Pancreas (tissue), 10 donors: Measurements from ENCODE around the gene ANTXR1. TPM values are rescaled to one million over a fixed set of nuclear protein-coding genes. Genes with fewer than 3 reads are reported as not detected.

Experiments used
- ATAC-seq, 4 donors: fragments of 200-7000 bp; cut with Tn5 transposase; one replicate each; pipeline versions ENCODE4 v1.8.0 to v1.9.1; 2020; ENCODE audit warnings: mild to moderate bottlenecking in 4 of 4, moderate library complexity in 4 of 4
- DNase-seq, 6 donors: peaks; one replicate each; pipeline ENCODE4 v3.0.0-alpha.2; 2020
- FAIRE-seq: peaks from 2 replicates; lab custom pipeline; 2012; peaks lifted over from hg19 to GRCh38; lab: Jason Lieb, UNC
- H3K27ac ChIP-seq, 4 donors: fragments of 200-600 bp; sonication (generic); 1 replicate in 3 of 4; 2 replicates in 1 of 4; pipeline versions ENCODE4 v1.5.0 to v1.8.0; 2020
- H3K27me3 ChIP-seq, 4 donors: fragments of 200-600 bp; one replicate each; pipeline ENCODE4 v1.8.0; 2021
- H3K36me3 ChIP-seq, 3 donors: fragments of 200-600 bp; sonication (generic) in 1 of 3; one replicate each; pipeline versions ENCODE4 v1.5.0 to v1.8.0; 2020 to 2021
- H3K4me1 ChIP-seq, 3 donors: fragments of 200-600 bp; one replicate each; pipeline ENCODE4 v1.8.0; 2021
- H3K4me3 ChIP-seq, 4 donors: fragments of 200-600 bp; sonication (generic) in 2 of 4; one replicate each; pipeline versions ENCODE4 v1.5.0 to v1.8.0; 2020 to 2021
- H3K9me3 ChIP-seq, 4 donors: fragments of 200-600 bp; one replicate each; pipeline ENCODE4 v1.8.0; 2021
- CTCF ChIP-seq, 4 donors: fragments of 200-600 bp; sonication (generic) in 3 of 4; IDR thresholded peaks; one replicate each; pipeline versions ENCODE4 v1.5.0 to v1.8.0; 2021; ENCODE audit warnings: antibody characterized with exemption in 4 of 4
- WGBS, 2 donors: extraction: QIAGEN DNeasy Blood & Tissue Kit; methylation state at CpG; one replicate each; pipeline ENCODE4 v1.1.7; 2013; 5-methylcytosine and 5-hydroxymethylcytosine counted together
- intact Hi-C, 3 donors: fragments of 100-400 bp; cut with DNase I; formaldehyde crosslinking; loops; one replicate each; pipeline versions ENCODE4 v1.11.1 to v1.14.2; 2022
- polyA plus RNA-seq, 2 donors: library from polyadenylated mRNA; stranded (reverse); fragments of 200-250 nt; gene quantifications; one replicate each; pipeline ENCODE4 v1.2.3, GENCODE V29; 2013
- total RNA-seq, 6 donors: library from RNA; stranded (reverse); fragmentation: NEBNext Ultra II Directional in 4 of 6; extraction: Animal tissue kit (Norgen Biotek cat#: 25700) in 4 of 6; gene quantifications; one replicate each; pipeline versions ENCODE4 v1.2.1 to v1.2.4, GENCODE V29; 2021 to 2023
- donor health status: healthy with polysubstance abuse.
- donor health status: DM: no; HTN: no; CAD: no; lungs with moderate emphysema.
- donor health status: DM: no; HTN: no; CAD: no.
- donor health status: control.
- donor health status: control.
- donor health status: Bipolar disorder and iron deficiency.
- donor health status: DM: yes; HTN: yes; CAD: no.
- donor health status: DM: no; HTN: no; CAD: no.
- donor health status: DM: no; HTN: no; CAD: no.
- donor health status: DM: yes; HTN: yes; CAD: no.

The ANTXR1 gene
- total and polyA plus RNA-seq, 8 donors = 1.7 to 23.4 (median 2.5) TPM

- Histone ChIP-seq H3K9me3 (no peaks in the 10 kb centered on the region), H3K27ac (no peak overlapping the region), H3K4me1 (no peaks in the 10 kb centered on the region), H3K4me3 (no peak overlapping the region), H3K36me3 (no peaks in the 10 kb centered on the region), H3K27me3 (no peaks in the 10 kb centered on the region)
- ATAC-seq (no peak), FAIRE-seq (no peak), DNase-seq (no peak)
- intact Hi-C loops = no loop called here
- TF ChIP-seq CTCF (IDR thresholded peaks at IDR 0.05) = no peak
- 67 to 72% methylated on average over 6 of the region's 6 CpGs for WGBS, 2 donors
These were observed 19.4 kb downstream of the ANTXR1 start for GRCh38 chr2:69032336-69032735.

DNA sequence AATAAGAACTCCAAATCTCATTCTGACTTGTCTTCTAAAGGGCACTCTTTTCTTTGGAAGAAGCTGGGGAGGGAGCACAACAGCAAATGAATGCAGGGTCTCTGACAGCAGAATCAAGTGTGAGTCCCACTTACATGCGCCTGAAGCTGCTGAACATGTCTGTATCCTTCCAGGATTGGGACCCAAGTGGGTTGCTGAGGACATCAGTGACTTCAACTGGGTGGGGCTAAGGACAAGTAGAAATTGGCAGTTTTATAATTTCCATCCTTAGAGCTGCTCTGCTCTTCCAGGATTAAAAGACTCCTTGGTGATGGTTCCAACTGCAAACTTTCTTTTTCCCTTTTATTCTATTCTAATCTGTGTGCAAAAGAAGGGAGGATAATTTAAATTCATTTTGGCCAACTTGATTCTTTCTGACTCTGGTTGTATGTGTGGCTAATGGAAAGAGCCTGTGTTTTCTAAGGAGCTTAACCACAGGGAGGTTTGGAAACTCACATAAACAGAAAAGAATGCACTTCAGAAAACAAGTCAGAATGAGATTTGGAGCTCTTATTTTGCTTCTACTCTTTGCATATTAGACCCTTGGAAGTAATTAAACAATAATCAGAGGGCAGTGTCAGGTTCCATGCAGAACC, 20.6 kb downstream of the ANTXR1 start:
- DNase-seq = no peak
- no peak overlapping the region for H3K4me3 ChIP-seq
- H3K9me3 ChIP-seq = no peaks in the 10 kb centered on the region
- intact Hi-C loops = no loop called here
- H3K36me3 ChIP-seq = no peaks in the 10 kb centered on the region
- H3K27me3 ChIP-seq = no peaks in the 10 kb centered on the region
- peak in 1 of 4 donors; percentile 18 for ATAC-seq
- no peaks in the 10 kb centered on the region for H3K4me1 ChIP-seq
- no peak for TF ChIP-seq CTCF (IDR thresholded peaks at IDR 0.05)
- H3K27ac ChIP-seq = no peak overlapping the region
- no peak for FAIRE-seq
- WGBS, 2 donors = 66 to 72% methylated on average over 1 of the region's 1 CpG

DNA sequence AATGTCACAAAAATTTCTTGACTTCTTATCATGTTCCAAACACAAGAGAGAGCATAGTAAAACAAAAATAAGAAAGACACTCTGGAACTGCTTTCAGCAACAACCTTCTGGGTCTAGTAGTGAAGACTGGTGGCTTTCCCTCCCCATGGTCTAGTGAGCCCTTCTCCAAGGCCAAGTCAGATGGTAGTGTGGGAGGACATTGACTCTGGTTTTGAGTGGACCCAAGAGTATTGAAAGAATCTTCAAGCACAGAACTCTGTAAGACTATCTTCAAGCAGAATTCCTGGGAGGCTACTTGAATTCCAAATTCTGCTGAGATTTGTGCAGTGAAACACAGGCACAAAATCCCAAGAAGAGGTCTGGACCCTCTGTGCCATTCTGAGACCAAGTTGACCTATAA, 21.1 kb downstream of the ANTXR1 start:
- no peak overlapping the region for H3K27ac ChIP-seq
- FAIRE-seq (no peak), DNase-seq (no peak), ATAC-seq (no peak)
- H3K36me3 ChIP-seq = no peaks in the 10 kb centered on the region
- no peaks in the 10 kb centered on the region for H3K9me3 ChIP-seq
- H3K27me3 ChIP-seq = no peaks in the 10 kb centered on the region
- TF ChIP-seq CTCF (IDR thresholded peaks at IDR 0.05) = no peak
- intact Hi-C loops = no loop called here
- no peak overlapping the region for H3K4me3 ChIP-seq
- H3K4me1 ChIP-seq = no peaks in the 10 kb centered on the region

DNA sequence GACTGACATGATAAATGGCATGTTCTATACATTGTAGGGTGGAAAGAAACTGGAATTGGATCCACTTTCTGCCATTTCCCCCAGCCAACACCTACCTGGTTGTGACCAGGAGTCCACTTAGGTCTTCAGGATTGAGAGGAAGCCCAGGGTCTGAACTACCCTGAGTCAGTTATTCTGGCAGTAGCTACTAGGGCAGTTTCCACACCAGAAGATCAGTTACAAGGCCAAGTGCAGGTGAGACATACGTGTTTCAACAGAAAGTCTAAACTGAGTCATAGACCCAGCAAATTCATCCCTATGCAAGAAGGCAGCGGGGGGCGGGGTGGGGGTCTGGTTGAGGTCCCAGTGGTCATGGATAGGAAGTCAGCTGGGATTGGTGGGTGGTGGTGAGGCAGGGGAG, 21.9 kb downstream of the ANTXR1 start:
- FAIRE-seq (no peak), DNase-seq (no peak), ATAC-seq (no peak)
- TF ChIP-seq CTCF (IDR thresholded peaks at IDR 0.05) = no peak
- intact Hi-C loops = no loop called here
- no peaks in the 10 kb centered on the region for H3K9me3 ChIP-seq
- H3K4me1 ChIP-seq = peaks cover 0 to under 1% (median 0%) of the 10 kb centered on the region in 3 donors
- no peaks in the 10 kb centered on the region for H3K27me3 ChIP-seq
- WGBS, 2 donors = 85 to 92% methylated on average over 3 of the region's 3 CpGs
- no peak overlapping the region for H3K27ac ChIP-seq
- no peaks in the 10 kb centered on the region for H3K36me3 ChIP-seq
- no peak overlapping the region for H3K4me3 ChIP-seq

DNA sequence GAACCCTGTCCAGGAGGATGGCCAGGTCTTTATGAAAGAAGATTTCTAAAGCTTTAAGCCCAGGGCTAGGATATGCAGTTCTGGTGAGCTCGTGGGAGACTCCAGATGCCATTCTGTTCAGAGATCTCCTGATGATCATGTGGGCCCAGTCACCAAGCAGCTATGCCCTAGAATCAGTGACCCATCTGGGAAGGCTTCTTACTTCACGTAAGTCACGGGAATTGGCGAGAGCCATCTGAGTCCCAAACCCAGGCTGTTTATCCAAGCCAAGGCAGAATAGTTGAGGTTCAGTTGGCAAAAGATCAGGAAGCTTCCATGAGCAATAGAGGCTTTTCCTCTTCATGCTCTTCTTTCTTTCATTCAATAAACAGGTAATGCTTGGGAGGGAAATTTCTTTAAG, 23.9 kb downstream of the ANTXR1 start:
- Histone ChIP-seq H3K4me1 (peaks cover 0 to 4% (median 0%) of the 10 kb centered on the region in 3 donors), H3K27me3 (no peaks in the 10 kb centered on the region), H3K27ac (no peak overlapping the region), H3K9me3 (no peaks in the 10 kb centered on the region), H3K36me3 (no peaks in the 10 kb centered on the region), H3K4me3 (no peak overlapping the region)
- intact Hi-C loops = no loop called here
- WGBS, 2 donors = 85 to 86% methylated on average over 4 of the region's 4 CpGs
- no peak for DNase-seq
- FAIRE-seq = no peak
- ATAC-seq = no peak
- TF ChIP-seq CTCF (IDR thresholded peaks at IDR 0.05) = no peak
